DMS79 (cell line): ENCODE data around the gene CARMIL1.

ENCODE experiments used
- DNase-seq: peaks from one replicate; lab custom pipeline; 2025; lab: John Stamatoyannopoulos, UW

Gene CARMIL1

GRCh38 chr6:25410102-25410501 lies 130.9 kb downstream of the CARMIL1 start:
- DNase-seq: peak; percentile 76

- no peak for DNase-seq
These were observed 132.3 kb downstream of the CARMIL1 start for GRCh38 chr6:25411316-25411950.

- no peak for DNase-seq
These were observed 134.2 kb downstream of the CARMIL1 start for GRCh38 chr6:25413207-25413905.

GRCh38 chr6:25414168-25414567 lies 135.0 kb downstream of the CARMIL1 start:
- DNase-seq: no peak

GRCh38 chr6:25414755-25415154 lies 135.6 kb downstream of the CARMIL1 start:
- DNase-seq: no peak

- no peak for DNase-seq
These were observed 136.1 kb downstream of the CARMIL1 start for GRCh38 chr6:25415274-25415673.

- DNase-seq: no peak
These were observed 136.5 kb downstream of the CARMIL1 start for GRCh38 chr6:25415701-25416100.

GRCh38 chr6:25417046-25417605 lies 138.0 kb downstream of the CARMIL1 start:
- DNase-seq: no peak

GRCh38 chr6:25418454-25419052 lies 139.4 kb downstream of the CARMIL1 start:
- DNase-seq: no peak

GRCh38 chr6:25419879-25420278 lies 140.7 kb downstream of the CARMIL1 start:
- no peak for DNase-seq

- DNase-seq: no peak
These were observed 144.2 kb downstream of the CARMIL1 start for GRCh38 chr6:25423358-25423757.

- DNase-seq: no peak
These were observed 145.1 kb downstream of the CARMIL1 start for GRCh38 chr6:25424303-25424702.

- DNase-seq: no peak
These were observed 148.4 kb downstream of the CARMIL1 start for GRCh38 chr6:25427549-25427948.

- no peak for DNase-seq
These were observed 149.7 kb downstream of the CARMIL1 start for GRCh38 chr6:25428758-25429317.

GRCh38 chr6:25431306-25431974 lies 152.3 kb downstream of the CARMIL1 start:
- DNase-seq: no peak

- no peak for DNase-seq
These were observed 152.8 kb downstream of the CARMIL1 start for GRCh38 chr6:25431975-25432307.

- DNase-seq: no peak
These were observed 155.7 kb downstream of the CARMIL1 start for GRCh38 chr6:25434921-25435320.

GRCh38 chr6:25435416-25435985 lies 156.3 kb downstream of the CARMIL1 start:
- DNase-seq: peak; percentile 32

- DNase-seq: no peak
These were observed 157.6 kb downstream of the CARMIL1 start for GRCh38 chr6:25436760-25437159.

- no peak for DNase-seq
These were observed 160.2 kb downstream of the CARMIL1 start for GRCh38 chr6:25439368-25439767.

- no peak for DNase-seq
These were observed 162.6 kb downstream of the CARMIL1 start for GRCh38 chr6:25441663-25442270.

- no peak for DNase-seq
These were observed 163.7 kb downstream of the CARMIL1 start for GRCh38 chr6:25442898-25443297.
